K562 (cell line): Measurements from ENCODE around the gene MSH2. TPM values are rescaled to one million over a fixed set of nuclear protein-coding genes. Genes with fewer than 3 reads are reported as not detected.

ENCODE experiments used
- ATAC-seq: fragments of 200-7000 bp; cut with Tn5 transposase; 3 replicates; pipeline ENCODE4 v1.9.1; 2020; ENCODE audit warnings: moderate library complexity
- BruUV-seq: library from RNA; stranded (reverse); fragments of 400-500 nt; replicated peaks from 2 replicates; lab custom pipeline; 2021; lab: Mats Ljungman, UMichigan
- CTCF ChIA-PET: fragments of 300-600 bp; formaldehyde crosslinking; extraction: SDS; loops from one replicate; lab custom pipeline; 2021; ENCODE audit warnings: low intra/inter-chr PET ratio; lab: Yijun Ruan, JAX
- POLR2A ChIA-PET: fragments of 300-600, 350-650 bp; sonication (Branson Sonifier 250); formaldehyde crosslinking; extraction: SDS; loops from one replicate; lab custom pipeline; 2021; ENCODE audit warnings: antibody characterized with exemption, inconsistent platforms; lab: Yijun Ruan, JAX
- DNase-seq, 4 experiments: peaks; one replicate each; pipeline versions ENCODE4 v3.0.0 to v3.0.0-alpha.2; 2011 to 2018; ENCODE audit warnings: low spot score in 3 of 4, mixed read lengths in 3 of 4; ENCODE audit errors: extremely low read depth in 1 of 4
- FAIRE-seq: peaks from 2 replicates; lab custom pipeline; 2011; peaks lifted over from hg19 to GRCh38; lab: Jason Lieb, UNC
- H2AFZ ChIP-seq: 2 replicates; pipeline ENCODE4 v1.6.0; 2011; ENCODE audit warnings: low read depth, low read length, control low read depth, inconsistent platforms
- H3K27ac ChIP-seq: fragments of 200-600 bp; 3 replicates; pipeline ENCODE4 v1.8.0; 2011; ENCODE audit warnings: low read depth, mild to moderate bottlenecking, control low read depth, inconsistent platforms, low read length, moderate library complexity, mixed read lengths; ENCODE audit errors: extremely low read depth
- H3K27me3 ChIP-seq, 2 experiments: fragments of 300-600 bp in 1 of 2; 2 replicates in 1 of 2; 3 replicates in 1 of 2; pipeline versions ENCODE4 v1.6.0 to v1.8.0; 2011; ENCODE audit warnings: inconsistent platforms in 2 of 2, low read length in 2 of 2, mild to moderate bottlenecking in 1 of 2, mixed read lengths in 1 of 2, moderate library complexity in 1 of 2; ENCODE audit not compliant: control insufficient read depth in 2 of 2, insufficient read depth in 2 of 2
- H3K36me3 ChIP-seq: fragments of 300-600 bp; 3 replicates; pipeline ENCODE4 v1.8.0; 2011; ENCODE audit warnings: mild to moderate bottlenecking, low read length, inconsistent platforms; ENCODE audit not compliant: control insufficient read depth, insufficient read depth
- H3K4me1 ChIP-seq, 2 experiments: fragments of 200-600 bp in 1 of 2; replicated peaks in 1 of 2; 2 replicates in 1 of 2; 3 replicates in 1 of 2; pipeline versions ENCODE4 v1.5.1 to v1.8.0; 2011; ENCODE audit warnings: inconsistent platforms in 2 of 2, low read length in 2 of 2, mild to moderate bottlenecking in 1 of 2, mixed read lengths in 1 of 2, moderate library complexity in 1 of 2; ENCODE audit not compliant: control insufficient read depth in 2 of 2, insufficient read depth in 2 of 2
- H3K4me2 ChIP-seq: 2 replicates; pipeline ENCODE4 v1.6.1; 2011; ENCODE audit warnings: low read length, control low read depth, inconsistent platforms, mixed read lengths; ENCODE audit not compliant: insufficient read depth
- H3K4me3 ChIP-seq: fragments of 200-600 bp; sonication (generic), shearing (Covaris generic); 2 replicates; pipeline ENCODE4 v1.5.1; 2016; ENCODE audit warnings: control low read depth, inconsistent platforms
- H3K79me2 ChIP-seq: fragments of 200-600 bp; 3 replicates; pipeline ENCODE4 v1.8.0; 2011; ENCODE audit warnings: low read length, inconsistent platforms; ENCODE audit not compliant: control insufficient read depth, insufficient read depth
- H3K9ac ChIP-seq, 2 experiments: 2 replicates each; pipeline versions ENCODE4 v1.6.0 to v1.6.1; 2011; ENCODE audit warnings: low read depth in 2 of 2, low read length in 2 of 2, control low read depth in 1 of 2, inconsistent platforms in 1 of 2, mild to moderate bottlenecking in 1 of 2, mixed read lengths in 1 of 2; ENCODE audit not compliant: insufficient read depth in 1 of 2
- H3K9me1 ChIP-seq: one replicate; pipeline ENCODE4 v1.6.0; 2011; ENCODE audit warnings: inconsistent platforms, mild to moderate bottlenecking, low read length, moderate library complexity; ENCODE audit not compliant: control insufficient read depth, insufficient read depth
- H3K9me3 ChIP-seq: replicated peaks from 2 replicates; pipeline ENCODE4 v1.5.1; 2011; ENCODE audit warnings: low read depth, low read length, inconsistent platforms; ENCODE audit not compliant: control insufficient read depth, insufficient read depth
- H4K20me1 ChIP-seq: replicated peaks from 2 replicates; pipeline ENCODE4 v1.6.1; 2011; ENCODE audit warnings: low read length, inconsistent platforms, mixed read lengths; ENCODE audit not compliant: control insufficient read depth, insufficient read depth
- CREB1 ChIP-seq, 2 experiments: sonication (generic) in 1 of 2; formaldehyde crosslinking in 1 of 2; IDR thresholded peaks; 2 replicates each; pipeline versions ENCODE4 v1.6.1 to v1.8.0; 2012 to 2022; ENCODE audit warnings: inconsistent platforms in 1 of 2, mild to moderate bottlenecking in 1 of 2, missing genetic modification reagents in 1 of 2, moderate library complexity in 1 of 2
- CREM ChIP-seq: IDR thresholded peaks from 2 replicates; pipeline ENCODE4 v1.6.1; 2014; ENCODE audit warnings: antibody characterized with exemption, low read depth
- CTCF ChIP-seq, 3 experiments: IDR thresholded peaks in 2 of 3; conservative IDR thresholded peaks in 1 of 3; 2 replicates each; pipeline ENCODE4 v1.5.1; 2011 to 2012; ENCODE audit warnings: low read length in 3 of 3, mild to moderate bottlenecking in 3 of 3, control low read depth in 2 of 3, improper control_type of control experiment in 1 of 3, inconsistent platforms in 1 of 3, low read depth in 1 of 3, mixed read lengths in 1 of 3, moderate library complexity in 1 of 3; ENCODE audit not compliant: insufficient read depth in 2 of 3
- CXXC5 ChIP-seq: fragments of 250-450 bp; sonication (Bioruptor Pico); IDR thresholded peaks from 2 replicates; pipeline ENCODE4 v1.8.0; 2022; ENCODE audit warnings: inconsistent platforms, mild to moderate bottlenecking, moderate library complexity
- E2F6 ChIP-seq, 2 experiments: IDR thresholded peaks; 2 replicates each; pipeline ENCODE4 v1.6.1; 2011; ENCODE audit warnings: borderline replicate concordance in 1 of 2, control low read depth in 1 of 2, low read depth in 1 of 2, low read length in 1 of 2, mild to moderate bottlenecking in 1 of 2, mixed read lengths in 1 of 2, moderate library complexity in 1 of 2; ENCODE audit not compliant: insufficient read depth in 1 of 2, insufficient read length in 1 of 2, poor library complexity in 1 of 2, severe bottlenecking in 1 of 2; ENCODE audit errors: extremely low read depth in 1 of 2
- ERF ChIP-seq: fragments of 450-650 bp; formaldehyde crosslinking; IDR thresholded peaks from 2 replicates; pipeline ENCODE4 v1.4.0; 2020; ENCODE audit warnings: mild to moderate bottlenecking, mixed read lengths
- MYC ChIP-seq, 2 experiments: fragments of 250-450 bp in 1 of 2; sonication (Bioruptor Pico) in 1 of 2; IDR thresholded peaks; 2 replicates each; pipeline versions ENCODE4 v1.5.1 to v1.6.1; 2012 to 2021; ENCODE audit warnings: low read depth in 2 of 2, borderline replicate concordance in 1 of 2, improper control_type of control experiment in 1 of 2, low read length in 1 of 2, mild to moderate bottlenecking in 1 of 2, moderate library complexity in 1 of 2
- NR2C2 ChIP-seq, 2 experiments: fragments of 200-800 bp in 1 of 2; sonication (Bioruptor generic) in 1 of 2; sonication (generic) in 1 of 2; formaldehyde crosslinking in 1 of 2; IDR thresholded peaks; 2 replicates each; pipeline versions ENCODE4 v1.6.1 to v1.8.0; 2016 to 2022; ENCODE audit warnings: mild to moderate bottlenecking in 1 of 2, missing compliant biosample characterization in 1 of 2, missing genetic modification characterization in 1 of 2, missing genetic modification reagents in 1 of 2
- NRF1 ChIP-seq, 2 experiments: fragments of 450-650 bp; IDR thresholded peaks in 1 of 2; conservative IDR thresholded peaks in 1 of 2; 2 replicates each; pipeline ENCODE4 v1.6.1; 2014; ENCODE audit warnings: mild to moderate bottlenecking in 2 of 2
- PHF8 ChIP-seq: fragments of 200-600 bp; sonication (generic); IDR thresholded peaks from 2 replicates; pipeline ENCODE4 v1.6.1; 2012; ENCODE audit warnings: mixed run types, mild to moderate bottlenecking, inconsistent platforms, low read length, moderate library complexity, borderline replicate concordance
- RAD21 ChIP-seq, 2 experiments: fragments of 250-450 bp in 1 of 2; fragments of 450-650 bp in 1 of 2; sonication (Bioruptor Pico) in 1 of 2; formaldehyde crosslinking in 1 of 2; IDR thresholded peaks in 1 of 2; conservative IDR thresholded peaks in 1 of 2; 2 replicates each; pipeline versions ENCODE4 v1.4.0 to v1.8.0; 2020 to 2022; ENCODE audit warnings: mild to moderate bottlenecking in 2 of 2, moderate library complexity in 1 of 2
- RBFOX2 ChIP-seq: fragments of 200-400 bp; formaldehyde crosslinking; IDR thresholded peaks from 2 replicates; pipeline ENCODE4 v1.6.1; 2017; ENCODE audit warnings: low read depth, mild to moderate bottlenecking, low read length, moderate library complexity
- ZNF274 ChIP-seq: IDR thresholded peaks from 2 replicates; pipeline ENCODE4 v1.6.1; 2011; ENCODE audit warnings: low read depth, mild to moderate bottlenecking, low read length, moderate library complexity, borderline replicate concordance
- ZNF707 ChIP-seq: fragments of 250-450 bp; sonication (Bioruptor Pico); conservative IDR thresholded peaks from 2 replicates; pipeline ENCODE4 v1.8.0; 2022; ENCODE audit warnings: inconsistent platforms, mild to moderate bottlenecking, moderate library complexity
- WGBS: fragments of 100-300 bp; shearing (Covaris generic); methylation state at CpG from one replicate; pipeline ENCODE4 v1.1.6; 2016; ENCODE audit warnings: low coverage, mixed read lengths; ENCODE audit not compliant: insufficient coverage; ENCODE audit errors: missing lambda C conversion rate; 5-methylcytosine and 5-hydroxymethylcytosine counted together
- in situ Hi-C: fragments of 300-500 bp; cut with MboI; formaldehyde crosslinking; loops from 4 replicates; pipeline ENCODE4 v1.15.0; 2018; ENCODE audit warnings: inconsistent platforms, mixed read lengths
- intact Hi-C: fragments of 100-400 bp; cut with micrococcal nuclease; formaldehyde crosslinking; loops from 2 replicates; pipeline ENCODE4 v1.14.2; 2022
- polyA plus RNA-seq, 8 experiments: library from polyadenylated mRNA; depleted of rRNA in 4 of 8; stranded (reverse) in 5 of 8; unstranded in 3 of 8; fragments of >200 nt; fragmentation: Nextera tagmentation in 2 of 8; fragmentation: Illumina TruSeq in 1 of 8; extraction: Ambion mirVana in 2 of 8; extraction: Trizol in 1 of 8; gene quantifications; 2 replicates each; pipeline versions ENCODE4 v1.2.1 to v1.2.3, GENCODE V29; 2011 to 2014; ENCODE audit warnings: inconsistent platforms in 1 of 8, missing spikeins in 1 of 8
- total RNA-seq, 7 experiments: library from RNA; depleted of rRNA in 6 of 7; stranded (reverse); fragments of >200 nt in 6 of 7; fragmentation: Illumina TruSeq in 2 of 7; extraction: Trizol in 2 of 7; gene quantifications; 2 replicates each; pipeline versions ENCODE4 v1.2.1 to v1.2.3, GENCODE V29; 2011 to 2021; ENCODE audit warnings: low replicate concordance in 1 of 7

MSH2 gene
- total and polyA plus RNA-seq, 9 of the 15 experiments (the other 6 are each of a cell fraction or from before 2014, with no cell fraction given), result 51.8 to 139 (median 113) TPM

GRCh38 chr2:47520825-47521665 lies 118.1 kb downstream of the MSH2 start:
- BruUV-seq, result no TSS peak
- TF ChIP-seq ZNF274, result no peak
- 0 out of 4 replicates have a peak, but pooled peaks of 1 of the 2 experiments have one; percentile 3 for TF ChIP-seq RAD21 (CRISPR knock-in tag; conservative IDR thresholded peaks at IDR 0.05 in 1 of 2, IDR thresholded peaks at IDR 0.05 in 1 of 2)
- peak; percentile 68 for TF ChIP-seq RBFOX2
- peak; percentile 22; the same call in 1 of the 2 replicates for TF ChIP-seq PHF8
- no peak for TF ChIP-seq ZNF707
- no peak for TF ChIP-seq NR2C2 (CRISPR knock-in tag; IDR thresholded peaks at IDR 0.05)
- 0 out of 2 replicates have a peak, but pooled peaks have one; percentile 40 for TF ChIP-seq NR2C2 (tag; IDR thresholded peaks at IDR 0.05)
- peak; percentile 31 for TF ChIP-seq CXXC5 (CRISPR knock-in tag)
- peak; percentile 68 for TF ChIP-seq CREM
- 0 out of 2 replicates have a peak, but pooled peaks have one; percentile 41 for TF ChIP-seq CREB1 (IDR thresholded peaks at IDR 0.05)
- peak; percentile 48 for TF ChIP-seq CREB1 (CRISPR knock-in tag; IDR thresholded peaks at IDR 0.05)
- TF ChIP-seq MYC (IDR thresholded peaks at IDR 0.05; ENCODE audit: low read depth, low read length), result peak; percentile 10; the same call in 1 of the 2 replicates
- TF ChIP-seq MYC (CRISPR knock-in tag; IDR thresholded peaks at IDR 0.05; ENCODE audit: borderline replicate concordance, low read depth), result no peak
- TF ChIP-seq E2F6 (IDR thresholded peaks at IDR 0.05; ENCODE audit: borderline replicate concordance in 1 of 2, extremely low read depth in 1 of 2, insufficient read depth in 1 of 2, insufficient read length in 1 of 2, low read depth in 1 of 2, low read length in 1 of 2, poor library complexity in 1 of 2, severe bottlenecking in 1 of 2), result peak in 1 of 2 experiments; percentile 7
- peak in 1 of 3 experiments; percentile 9; a peak in 1 of 6 replicates for TF ChIP-seq CTCF (IDR thresholded peaks at IDR 0.05 in 2 of 3, conservative IDR thresholded peaks at IDR 0.05 in 1 of 3; ENCODE audit: insufficient read depth in 2 of 3, low read depth in 1 of 3, low read length in 3 of 3)
- TF ChIP-seq NRF1 (conservative IDR thresholded peaks at IDR 0.05 in 1 of 2, IDR thresholded peaks at IDR 0.05 in 1 of 2), result peak; percentile 26 to 58; a peak in 2 of 4 replicates
- no peak for TF ChIP-seq ERF (CRISPR knock-in tag)

More at GRCh38 chr2:47520825-47521665, 118.1 kb downstream of the MSH2 start:
- Histone ChIP-seq H3K79me2 (no peaks in the 10 kb centered on the region), H3K9ac (peak overlapping the region in 1 of 2 experiments; percentile 39; a peak in 2 of 4 replicates), H3K4me1 (peaks cover 6 to 12% of the 10 kb centered on the region in 2 experiments), H3K27ac (no peak overlapping the region), H3K9me1 (no peaks in the 10 kb centered on the region), H3K4me3 (no peak overlapping the region; the same call in 1 of the 2 replicates), H4K20me1 (no peaks in the 10 kb centered on the region), H3K27me3 (peaks cover 2 to 41% of the 10 kb centered on the region in 2 experiments; a peak in 4 of 5 replicates), H3K36me3 (no peaks in the 10 kb centered on the region), H3K4me2 (peak overlapping the region; percentile 38; the same call in 1 of the 2 replicates), H3K9me3 (no peaks in the 10 kb centered on the region), H2AFZ (0 out of 2 replicates have a peak overlapping the region, but pooled peaks have one; percentile 55)
- intact Hi-C loops, result no loop called here
- DNase-seq (no peak), FAIRE-seq (no peak), ATAC-seq (peak; percentile 68)
- 48% methylated on average over 66 of the region's 97 CpGs for WGBS
- in situ Hi-C loops, result no loop called here
- ChIA-PET CTCF (no interaction called here), POLR2A (interaction anchor here (0.7 kb wide), 1 partner anchor 298 kb away, joined by 3 read pairs; no protein-coding TSS in a partner anchor)
